Neural progenitor cell (in vitro differentiated cells): ENCODE results near the gene GMNN.

Experiments
- EZH2 ChIP-seq: fragments of 200-600 bp; sonication (generic); IDR thresholded peaks from 2 replicates; pipeline ENCODE4 v1.6.1; 2017; ENCODE audit warnings: antibody characterized with exemption, mild to moderate bottlenecking, moderate library complexity
- TF ChIP-seq, protein P1 (sequence below): fragments of 200-600 bp; sonication (generic); IDR thresholded peaks from 2 replicates; pipeline ENCODE4 v1.5.1; 2017; ENCODE audit warnings: antibody characterized with exemption, mild to moderate bottlenecking

DNA sequence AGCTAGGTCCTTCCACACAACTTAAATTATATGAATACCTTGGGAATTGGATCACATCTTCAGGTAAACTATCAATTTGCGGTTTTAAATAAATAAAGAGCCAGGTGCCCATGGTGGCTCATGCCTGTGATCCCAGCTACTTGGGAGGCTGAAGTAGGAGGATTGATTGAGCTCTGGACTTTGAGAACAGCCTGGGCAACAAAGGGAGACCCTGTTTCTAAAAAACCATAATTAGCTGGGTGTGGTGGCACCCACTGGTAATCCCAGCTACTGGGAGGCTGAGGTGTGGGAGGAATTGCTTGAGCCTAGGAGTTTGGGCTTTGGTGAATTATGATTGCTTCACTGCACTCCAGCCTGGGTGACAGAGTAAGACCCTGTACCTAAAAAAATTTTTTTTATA lies 3.4 kb downstream of the GMNN start:
- TF ChIP-seq, protein P1, sequence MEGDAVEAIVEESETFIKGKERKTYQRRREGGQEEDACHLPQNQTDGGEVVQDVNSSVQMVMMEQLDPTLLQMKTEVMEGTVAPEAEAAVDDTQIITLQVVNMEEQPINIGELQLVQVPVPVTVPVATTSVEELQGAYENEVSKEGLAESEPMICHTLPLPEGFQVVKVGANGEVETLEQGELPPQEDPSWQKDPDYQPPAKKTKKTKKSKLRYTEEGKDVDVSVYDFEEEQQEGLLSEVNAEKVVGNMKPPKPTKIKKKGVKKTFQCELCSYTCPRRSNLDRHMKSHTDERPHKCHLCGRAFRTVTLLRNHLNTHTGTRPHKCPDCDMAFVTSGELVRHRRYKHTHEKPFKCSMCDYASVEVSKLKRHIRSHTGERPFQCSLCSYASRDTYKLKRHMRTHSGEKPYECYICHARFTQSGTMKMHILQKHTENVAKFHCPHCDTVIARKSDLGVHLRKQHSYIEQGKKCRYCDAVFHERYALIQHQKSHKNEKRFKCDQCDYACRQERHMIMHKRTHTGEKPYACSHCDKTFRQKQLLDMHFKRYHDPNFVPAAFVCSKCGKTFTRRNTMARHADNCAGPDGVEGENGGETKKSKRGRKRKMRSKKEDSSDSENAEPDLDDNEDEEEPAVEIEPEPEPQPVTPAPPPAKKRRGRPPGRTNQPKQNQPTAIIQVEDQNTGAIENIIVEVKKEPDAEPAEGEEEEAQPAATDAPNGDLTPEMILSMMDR: no peak
- TF ChIP-seq EZH2: no peak
